ENCODE measurements around the gene KRT36.

KRT36 gene

DNA sequence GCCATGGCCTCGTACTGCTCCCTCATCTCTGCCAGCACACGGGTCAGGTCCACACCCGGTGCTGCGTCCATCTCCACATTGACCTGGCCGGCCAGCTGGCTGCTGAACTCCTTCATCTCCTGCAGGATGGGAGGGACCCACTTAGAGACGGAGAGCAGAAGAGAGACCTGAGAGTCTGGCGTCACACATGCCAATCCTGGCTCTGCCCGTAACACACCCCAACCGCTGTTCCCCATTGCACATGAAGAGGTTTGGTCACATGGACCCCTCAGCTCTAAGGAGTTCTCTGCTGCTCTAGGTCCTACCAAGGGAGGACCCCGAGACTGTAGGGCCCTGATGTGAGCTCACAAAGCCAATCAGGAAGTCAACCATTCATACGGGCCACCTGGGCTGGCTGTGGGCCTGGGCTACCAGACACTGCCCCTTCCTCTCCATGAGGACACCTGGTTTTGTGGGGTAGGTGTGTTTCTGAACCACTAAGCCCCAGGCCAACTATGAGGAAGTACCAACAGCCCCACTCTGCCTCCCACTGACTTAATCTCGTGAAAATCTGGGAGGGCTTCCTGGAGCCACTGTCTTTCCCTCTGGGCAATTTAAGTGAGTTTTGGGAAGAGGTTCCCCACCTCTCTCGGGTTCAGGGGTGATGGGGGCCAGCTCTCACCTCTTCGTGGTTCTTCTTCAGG is 26.6 kb upstream of the KRT36 start:
- Histone ChIP-seq H2BK120ac (ENCODE audit: low read depth, low read length) (no peak overlapping the region), H3K4me2 (ENCODE audit: low read length) (no peak overlapping the region), H3K9ac (ENCODE audit: low read length) (no peak overlapping the region), H3K18ac (ENCODE audit: low read length) (no peak overlapping the region), H3K23ac (ENCODE audit: low read length) (no peak overlapping the region), H4K5ac (ENCODE audit: low read length) (no peak overlapping the region), H3K79me1 (ENCODE audit: low read length) (no peaks in the 10 kb centered on the region), H3K27ac (ENCODE audit: low read depth, low read length) (no peak overlapping the region), H4K8ac (ENCODE audit: low read depth, low read length) (no peak overlapping the region), H3K4ac (ENCODE audit: low read depth, low read length) (no peak overlapping the region), H3K4me1 (ENCODE audit: control insufficient read depth, low read depth, low read length) (no peaks in the 10 kb centered on the region), H2BK15ac (replicated peaks; ENCODE audit: low read depth) (no peak overlapping the region), H3K56ac (ENCODE audit: low read length) (no peak overlapping the region), H3K27me3 (ENCODE audit: insufficient read depth, low read length, poor library complexity) (no peaks in the 10 kb centered on the region), H2BK5ac (ENCODE audit: low read length) (no peak overlapping the region), H3K36me3 (ENCODE audit: control insufficient read depth, insufficient read depth, low read length) (no peaks in the 10 kb centered on the region), H2AK5ac (ENCODE audit: low read length) (no peak overlapping the region), H3K4me3 (ENCODE audit: low read length) (no peak overlapping the region), H3K79me2 (ENCODE audit: control insufficient read depth, insufficient read depth, low read length) (no peaks in the 10 kb centered on the region)
- no peak for DNase-seq
- no CpG with 5 or more reads among the region's 14 CpGs for WGBS (ENCODE audit: extremely low coverage, insufficient coverage, low lambda C conversion rate)

- Histone ChIP-seq H3K18ac (ENCODE audit: low read length) (no peak overlapping the region), H3K27ac (ENCODE audit: low read depth, low read length) (no peak overlapping the region), H3K4me3 (ENCODE audit: low read length) (no peak overlapping the region), H2BK15ac (replicated peaks; ENCODE audit: low read depth) (no peak overlapping the region), H2BK5ac (ENCODE audit: low read length) (no peak overlapping the region), H3K23ac (ENCODE audit: low read length) (no peak overlapping the region), H2BK120ac (ENCODE audit: low read depth, low read length) (no peak overlapping the region), H4K8ac (ENCODE audit: low read depth, low read length) (no peak overlapping the region), H3K79me1 (ENCODE audit: low read length) (no peaks in the 10 kb centered on the region), H3K4me2 (ENCODE audit: low read length) (no peak overlapping the region), H3K36me3 (ENCODE audit: control insufficient read depth, insufficient read depth, low read length) (no peaks in the 10 kb centered on the region), H3K4me1 (ENCODE audit: control insufficient read depth, low read depth, low read length) (peaks cover 6% of the 10 kb centered on the region), H3K79me2 (ENCODE audit: control insufficient read depth, insufficient read depth, low read length) (no peaks in the 10 kb centered on the region), H3K4ac (ENCODE audit: low read depth, low read length) (no peak overlapping the region), H2AK5ac (ENCODE audit: low read length) (no peak overlapping the region), H3K56ac (ENCODE audit: low read length) (no peak overlapping the region), H4K5ac (ENCODE audit: low read length) (no peak overlapping the region), H3K27me3 (ENCODE audit: insufficient read depth, low read length, poor library complexity) (no peaks in the 10 kb centered on the region), H3K9ac (ENCODE audit: low read length) (no peak overlapping the region)
- WGBS (ENCODE audit: extremely low coverage, insufficient coverage, low lambda C conversion rate) = no CpG with 5 or more reads among the region's 5 CpGs
- DNase-seq = no peak
These were observed 23.4 kb upstream of the KRT36 start for GRCh38 chr17:41513168-41513547.

DNA sequence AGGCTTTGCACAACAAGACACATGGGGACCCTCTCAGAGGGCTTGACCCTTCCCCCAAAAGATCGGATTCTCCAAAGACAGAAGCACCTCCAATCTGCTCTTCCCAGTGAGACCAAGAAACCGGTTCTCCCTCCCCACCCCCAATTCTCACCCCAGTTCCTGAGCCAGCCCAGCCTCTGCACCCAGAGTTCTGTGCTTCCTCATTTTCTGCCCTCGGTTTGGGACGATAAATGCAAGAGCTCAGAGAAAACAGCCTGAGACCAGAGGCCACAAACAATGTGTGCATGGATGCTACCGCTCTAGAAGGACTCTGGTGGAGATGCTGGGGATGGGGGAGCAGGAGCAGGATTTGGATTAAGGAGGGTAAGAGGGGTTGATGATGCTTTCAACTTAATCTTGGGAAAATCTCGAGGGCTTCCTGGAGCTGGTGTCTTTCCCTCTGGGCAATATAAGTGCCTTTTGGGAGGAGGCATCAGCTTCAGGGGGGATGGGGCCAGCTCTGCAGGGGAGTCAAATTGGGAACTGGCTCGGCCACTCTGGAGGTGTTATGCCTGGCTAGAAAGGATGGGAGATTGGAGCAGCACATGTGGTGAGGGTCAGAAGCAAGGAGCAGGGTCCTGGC is 22.9 kb upstream of the KRT36 start:
- no peaks in the 10 kb centered on the region for H3K79me2 ChIP-seq (ENCODE audit: control insufficient read depth, insufficient read depth, low read length)
- no peaks in the 10 kb centered on the region for H3K79me1 ChIP-seq (ENCODE audit: low read length)
- peak overlapping the region; percentile 15 for H3K56ac ChIP-seq (ENCODE audit: low read length)
- no peak overlapping the region for H3K18ac ChIP-seq (ENCODE audit: low read length)
- H3K4me1 ChIP-seq (ENCODE audit: control insufficient read depth, low read depth, low read length) = peaks cover 6% of the 10 kb centered on the region
- no peak overlapping the region for H3K23ac ChIP-seq (ENCODE audit: low read length)
- H3K4ac ChIP-seq (ENCODE audit: low read depth, low read length) = no peak overlapping the region
- no peak overlapping the region for H3K4me2 ChIP-seq (ENCODE audit: low read length)
- no peak overlapping the region for H3K9ac ChIP-seq (ENCODE audit: low read length)
- H3K27me3 ChIP-seq (ENCODE audit: insufficient read depth, low read length, poor library complexity) = no peaks in the 10 kb centered on the region
- H4K8ac ChIP-seq (ENCODE audit: low read depth, low read length) = no peak overlapping the region
- no peak overlapping the region for H4K5ac ChIP-seq (ENCODE audit: low read length)
- H2BK120ac ChIP-seq (ENCODE audit: low read depth, low read length) = no peak overlapping the region
- no peak overlapping the region for H2AK5ac ChIP-seq (ENCODE audit: low read length)
- H2BK15ac ChIP-seq (replicated peaks; ENCODE audit: low read depth) = no peak overlapping the region
- H3K36me3 ChIP-seq (ENCODE audit: control insufficient read depth, insufficient read depth, low read length) = no peaks in the 10 kb centered on the region
- no peak overlapping the region for H3K27ac ChIP-seq (ENCODE audit: low read depth, low read length)
- WGBS (ENCODE audit: extremely low coverage, insufficient coverage, low lambda C conversion rate) = no CpG with 5 or more reads among the region's 7 CpGs
- no peak overlapping the region for H3K4me3 ChIP-seq (ENCODE audit: low read length)
- DNase-seq = no peak
- no peak overlapping the region for H2BK5ac ChIP-seq (ENCODE audit: low read length)

- H3K79me2 ChIP-seq (ENCODE audit: control insufficient read depth, insufficient read depth, low read length) = no peaks in the 10 kb centered on the region
- H2BK15ac ChIP-seq (replicated peaks; ENCODE audit: low read depth) = no peak overlapping the region
- no peak overlapping the region for H2BK120ac ChIP-seq (ENCODE audit: low read depth, low read length)
- H3K9ac ChIP-seq (ENCODE audit: low read length) = no peak overlapping the region
- H3K23ac ChIP-seq (ENCODE audit: low read length) = no peak overlapping the region
- no peak overlapping the region for H2AK5ac ChIP-seq (ENCODE audit: low read length)
- H2BK5ac ChIP-seq (ENCODE audit: low read length) = no peak overlapping the region
- no peaks in the 10 kb centered on the region for H3K27me3 ChIP-seq (ENCODE audit: insufficient read depth, low read length, poor library complexity)
- H3K27ac ChIP-seq (ENCODE audit: low read depth, low read length) = no peak overlapping the region
- no peaks in the 10 kb centered on the region for H3K36me3 ChIP-seq (ENCODE audit: control insufficient read depth, insufficient read depth, low read length)
- no peak overlapping the region for H3K18ac ChIP-seq (ENCODE audit: low read length)
- H3K4me3 ChIP-seq (ENCODE audit: low read length) = no peak overlapping the region
- peaks cover 6% of the 10 kb centered on the region for H3K4me1 ChIP-seq (ENCODE audit: control insufficient read depth, low read depth, low read length)
- peak overlapping the region; percentile 56 for H3K56ac ChIP-seq (ENCODE audit: low read length)
- DNase-seq = no peak
- no CpG with 5 or more reads among the region's 10 CpGs for WGBS (ENCODE audit: extremely low coverage, insufficient coverage, low lambda C conversion rate)
- no peak overlapping the region for H4K8ac ChIP-seq (ENCODE audit: low read depth, low read length)
- no peak overlapping the region for H4K5ac ChIP-seq (ENCODE audit: low read length)
- no peak overlapping the region for H3K4me2 ChIP-seq (ENCODE audit: low read length)
- H3K79me1 ChIP-seq (ENCODE audit: low read length) = no peaks in the 10 kb centered on the region
- no peak overlapping the region for H3K4ac ChIP-seq (ENCODE audit: low read depth, low read length)
These were observed 22.0 kb upstream of the KRT36 start for GRCh38 chr17:41511716-41512115.

GRCh38 chr17:41511116-41511515 is 21.4 kb upstream of the KRT36 start:
- no peak for DNase-seq

More at GRCh38 chr17:41511116-41511515, 21.4 kb upstream of the KRT36 start:
- Histone ChIP-seq H3K27ac (ENCODE audit: low read depth, low read length) (no peak overlapping the region), H3K79me2 (ENCODE audit: control insufficient read depth, insufficient read depth, low read length) (no peaks in the 10 kb centered on the region), H2AK5ac (ENCODE audit: low read length) (no peak overlapping the region), H2BK15ac (replicated peaks; ENCODE audit: low read depth) (no peak overlapping the region), H4K5ac (ENCODE audit: low read length) (no peak overlapping the region), H3K4me3 (ENCODE audit: low read length) (no peak overlapping the region), H3K9ac (ENCODE audit: low read length) (no peak overlapping the region), H3K36me3 (ENCODE audit: control insufficient read depth, insufficient read depth, low read length) (no peaks in the 10 kb centered on the region), H3K18ac (ENCODE audit: low read length) (no peak overlapping the region), H3K4me1 (ENCODE audit: control insufficient read depth, low read depth, low read length) (peaks cover 6% of the 10 kb centered on the region), H4K8ac (ENCODE audit: low read depth, low read length) (no peak overlapping the region), H2BK5ac (ENCODE audit: low read length) (no peak overlapping the region), H3K4me2 (ENCODE audit: low read length) (no peak overlapping the region), H2BK120ac (ENCODE audit: low read depth, low read length) (no peak overlapping the region), H3K79me1 (ENCODE audit: low read length) (no peaks in the 10 kb centered on the region), H3K27me3 (ENCODE audit: insufficient read depth, low read length, poor library complexity) (no peaks in the 10 kb centered on the region), H3K56ac (ENCODE audit: low read length) (no peak overlapping the region), H3K23ac (ENCODE audit: low read length) (no peak overlapping the region), H3K4ac (ENCODE audit: low read depth, low read length) (peak overlapping the region; percentile 6)
- WGBS (ENCODE audit: extremely low coverage, insufficient coverage, low lambda C conversion rate) = no CpG with 5 or more reads among the region's 4 CpGs
